Naive thymus-derived CD4-positive, alpha-beta T cell (primary cell): Measurements from ENCODE around the gene TRIM61. TPM values are rescaled to one million over a fixed set of nuclear protein-coding genes. Genes with fewer than 3 reads are reported as not detected.
"Not testable (repeated sequence)": the region's sequence is repeated elsewhere in the genome, so short reads cannot be mapped to it uniquely, and the experiment has no call there.

Experiments used
- ATAC-seq: fragments of 150-1000 bp; cut with Tn5 transposase; 2 replicates; pipeline ENCODE4 v1.10.0; 2021; ENCODE audit warnings: mild to moderate bottlenecking, moderate library complexity
- CTCF ChIA-PET: fragments of 350-600 bp; sonication (Branson Sonifier 250); formaldehyde crosslinking; loops from one replicate; lab custom pipeline; 2021; ENCODE audit warnings: antibody characterized with exemption; lab: Charles Lee
- POLR2A ChIA-PET: fragments of 350-600 bp; sonication (Branson Sonifier 250); formaldehyde crosslinking; loops from one replicate; lab custom pipeline; 2021; ENCODE audit warnings: antibody characterized with exemption, inconsistent platforms; lab: Charles Lee
- DNase-seq, 9 donors: peaks; one replicate each; pipeline versions ENCODE4 v3.0.0 to v3.0.0-alpha.2; 2020 to 2022; ENCODE audit warnings: mixed read lengths in 1 of 9
- H3K27ac ChIP-seq: one replicate; pipeline ENCODE4 v1.7.0; 2013; ENCODE audit warnings: mild to moderate bottlenecking, low read depth, low read length, moderate library complexity
- H3K27me3 ChIP-seq, 2 donors: one replicate each; pipeline ENCODE4 v1.7.0; 2013; ENCODE audit warnings: low read length in 2 of 2, mild to moderate bottlenecking in 2 of 2, moderate library complexity in 2 of 2; ENCODE audit not compliant: control insufficient read depth in 2 of 2, insufficient read depth in 2 of 2
- H3K36me3 ChIP-seq, 3 experiments: 1 replicate in 2 of 3; 2 replicates in 1 of 3; pipeline ENCODE4 v1.7.0; 2013; ENCODE audit warnings: low read length in 3 of 3, mild to moderate bottlenecking in 3 of 3, moderate library complexity in 1 of 3; ENCODE audit not compliant: insufficient read depth in 3 of 3, control insufficient read depth in 2 of 3
- H3K4me1 ChIP-seq, 2 donors: one replicate each; pipeline ENCODE4 v1.7.0; 2013; ENCODE audit warnings: low read length in 2 of 2, mild to moderate bottlenecking in 2 of 2, moderate library complexity in 1 of 2; ENCODE audit not compliant: control insufficient read depth in 2 of 2, insufficient read depth in 2 of 2
- H3K4me3 ChIP-seq: 2 replicates; pipeline ENCODE4 v1.7.0; 2013; ENCODE audit warnings: mild to moderate bottlenecking, low read length
- H3K9me3 ChIP-seq, 3 experiments: 1 replicate in 2 of 3; 2 replicates in 1 of 3; pipeline ENCODE4 v1.7.0; 2013; ENCODE audit warnings: low read length in 3 of 3; ENCODE audit not compliant: control insufficient read depth in 2 of 3
- H3K27ac Mint-ChIP-seq, 9 donors: one replicate each; pipeline ENCODE4 v1.8.0; 2020 to 2022; ENCODE audit warnings: mixed read lengths in 9 of 9, mild to moderate bottlenecking in 8 of 9, moderate library complexity in 5 of 9, inconsistent platforms in 2 of 9
- H3K27me3 Mint-ChIP-seq, 5 donors: one replicate each; pipeline ENCODE4 v1.8.0; 2021 to 2022; ENCODE audit warnings: mixed read lengths in 5 of 5, mild to moderate bottlenecking in 1 of 5
- H3K36me3 Mint-ChIP-seq, 5 donors: one replicate each; pipeline ENCODE4 v1.8.0; 2020 to 2022; ENCODE audit warnings: mixed read lengths in 5 of 5, mild to moderate bottlenecking in 3 of 5, inconsistent platforms in 1 of 5
- H3K4me1 Mint-ChIP-seq, 7 donors: one replicate each; pipeline ENCODE4 v1.8.0; 2020 to 2022; ENCODE audit warnings: mixed read lengths in 7 of 7, mild to moderate bottlenecking in 3 of 7, inconsistent platforms in 1 of 7
- H3K4me3 Mint-ChIP-seq, 10 donors: one replicate each; pipeline ENCODE4 v1.8.0; 2020 to 2022; ENCODE audit warnings: mild to moderate bottlenecking in 10 of 10, mixed read lengths in 10 of 10, moderate library complexity in 6 of 10, inconsistent platforms in 2 of 10
- H3K9me3 Mint-ChIP-seq, 11 donors: one replicate each; pipeline ENCODE4 v1.8.0; 2020 to 2022; ENCODE audit warnings: mixed read lengths in 11 of 11, mild to moderate bottlenecking in 4 of 11, inconsistent platforms in 1 of 11, moderate library complexity in 1 of 11
- intact Hi-C, 2 donors: fragments of 100-400 bp; cut with micrococcal nuclease; formaldehyde crosslinking; loops; one replicate each; pipeline ENCODE4 v1.15.1; 2023
- polyA plus RNA-seq, 2 donors: library from polyadenylated mRNA; unstranded; fragments of 300-500 nt; fragmentation: Illumina TruSeq; gene quantifications; one replicate each; pipeline ENCODE4 v1.2.3, GENCODE V29; 2021
- total RNA-seq, 6 experiments: library from RNA in 5 of 6; stranded (reverse) in 5 of 6; gene quantifications; 1 replicate in 5 of 6; 2 replicates in 1 of 6; pipeline ENCODE4 v1.2.3 and lab custom pipeline; 2021 to 2026

TRIM61 gene
- total and polyA plus RNA-seq, 7 experiments from 2014 or later = 0.34 to 4.0 (median 1.1) TPM

DNA sequence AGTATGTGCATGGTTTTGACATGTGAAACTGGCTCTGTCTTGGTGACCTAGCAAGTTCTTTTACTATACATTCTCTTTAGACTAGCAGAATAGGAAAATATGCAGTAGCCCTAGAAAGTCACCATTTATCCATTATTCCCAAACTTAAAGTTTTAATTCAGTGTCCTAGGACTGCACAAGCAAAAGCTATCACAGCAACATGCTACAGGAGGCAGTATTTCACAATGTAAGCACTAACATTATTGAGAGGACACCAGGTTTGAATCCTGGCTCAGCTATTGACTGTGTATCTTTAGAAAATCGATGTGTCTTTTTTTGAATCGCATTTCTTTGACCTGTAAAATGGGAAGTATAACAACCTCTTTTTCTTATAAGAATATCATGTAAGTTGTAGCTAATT, 5.5 kb downstream of the TRIM61 start:
- H3K27me3 ChIP-seq, DNase-seq, H3K4me3 ChIP-seq, H3K4me1 ChIP-seq, H3K36me3 ChIP-seq, ATAC-seq, intact Hi-C loops, H3K9me3 ChIP-seq, CTCF ChIA-PET, POLR2A ChIA-PET, H3K27ac Mint-ChIP-seq, H3K27me3 Mint-ChIP-seq, H3K27ac ChIP-seq, H3K4me3 Mint-ChIP-seq: not testable (repeated sequence)
- Mint-ChIP-seq H3K4me1 (peaks cover under 1 to 27% (median 7%) of the 10 kb centered on the region in 7 donors), H3K9me3 (peaks cover 0 to 24% (median 0%) of the 10 kb centered on the region in 11 donors), H3K36me3 (peaks cover under 1 to 44% (median 14%) of the 10 kb centered on the region in 5 donors)

- Histone ChIP-seq H3K4me1 (no peaks in the 10 kb centered on the region), H3K27me3 (no peaks in the 10 kb centered on the region), H3K9me3 (peaks cover 0 to 3% (median 0%) of the 10 kb centered on the region in 3 experiments), H3K36me3 (no peaks in the 10 kb centered on the region), H3K4me3 (no peak overlapping the region), H3K27ac (no peak overlapping the region)
- ATAC-seq = no peak
- no peak overlapping the region for H3K4me3 Mint-ChIP-seq
- H3K4me1 Mint-ChIP-seq = peaks cover 11 to 28% (median 19%) of the 10 kb centered on the region in 7 donors
- H3K27me3 Mint-ChIP-seq = peaks cover 0 to 16% (median 7%) of the 10 kb centered on the region in 5 donors
- ChIA-PET CTCF (no interaction called here), POLR2A (no interaction called here)
- peaks cover 3 to 59% (median 24%) of the 10 kb centered on the region in 11 donors for H3K9me3 Mint-ChIP-seq
- DNase-seq = no peak
- H3K27ac Mint-ChIP-seq = no peak overlapping the region
- intact Hi-C loops = loop anchor here in 1 of 2 donors (5.0 to 10.0 kb wide), 2 partner anchors 137 to 365 kb away; partner anchors contain the start of gene MSMO1
- H3K36me3 Mint-ChIP-seq = peaks cover 4 to 24% (median 13%) of the 10 kb centered on the region in 5 donors
Observed at GRCh38 chr4:164959896-164960295, 17.6 kb downstream of the TRIM61 start.

- H3K27ac Mint-ChIP-seq, H3K4me3 Mint-ChIP-seq, H3K9me3 ChIP-seq, DNase-seq, H3K27ac ChIP-seq, CTCF ChIA-PET, H3K4me1 ChIP-seq, H3K27me3 ChIP-seq, H3K4me3 ChIP-seq, ATAC-seq, POLR2A ChIA-PET, H3K36me3 ChIP-seq: not testable (repeated sequence)
- peaks cover 4 to 24% (median 13%) of the 10 kb centered on the region in 5 donors for H3K36me3 Mint-ChIP-seq
- peaks cover 0 to 14% (median 5%) of the 10 kb centered on the region in 5 donors for H3K27me3 Mint-ChIP-seq
- intact Hi-C loops = loop anchor here in 1 of 2 donors (5.0 to 10.0 kb wide), 2 partner anchors 138 to 365 kb away; partner anchors contain the start of gene MSMO1
- H3K4me1 Mint-ChIP-seq = peaks cover 11 to 28% (median 19%) of the 10 kb centered on the region in 7 donors
- H3K9me3 Mint-ChIP-seq = peaks cover 3 to 56% (median 24%) of the 10 kb centered on the region in 11 donors
Observed at GRCh38 chr4:164959421-164959820, 18.0 kb downstream of the TRIM61 start.

GRCh38 chr4:164956766-164957643, 20.5 kb downstream of the TRIM61 start:
- H3K27ac ChIP-seq = no peak overlapping the region
- no peaks in the 10 kb centered on the region for H3K36me3 ChIP-seq
- Mint-ChIP-seq H3K27ac (peak overlapping the region; percentile 70 to 88 (median 81)), H3K36me3 (peaks cover 4 to 24% (median 13%) of the 10 kb centered on the region in 5 donors), H3K27me3 (peaks cover 7 to 21% (median 12%) of the 10 kb centered on the region in 5 donors), H3K4me1 (peaks cover 11 to 28% (median 21%) of the 10 kb centered on the region in 7 donors), H3K9me3 (peaks cover 3 to 48% (median 22%) of the 10 kb centered on the region in 11 donors), H3K4me3 (peak overlapping the region; percentile 79 to 94 (median 91))
- POLR2A ChIA-PET = interaction anchor here (1.1 kb wide), 1 partner anchor 20 kb away, joined by 4 read pairs; the partner anchor contains the start of gene TRIM61
- H3K4me3 ChIP-seq = peak overlapping the region; percentile 69
- peaks cover 0 to 3% (median 0%) of the 10 kb centered on the region in 3 experiments for H3K9me3 ChIP-seq
- no peaks in the 10 kb centered on the region for H3K4me1 ChIP-seq
- DNase-seq = peak; percentile 41 to 78 (median 59)
- no peaks in the 10 kb centered on the region for H3K27me3 ChIP-seq
- intact Hi-C loops = loop anchor here (1.0 to 10.0 kb wide), 8 partner anchors 20 to 1462 kb away; partner anchors contain the start of genes MSMO1 (in 2 of the 2), TMA16 (in 2 of the 2), TMEM192 (in 2 of the 2) and TRIM61 (in 2 of the 2)
- ATAC-seq = peak; percentile 96
- CTCF ChIA-PET = no interaction called here

- intact Hi-C loops = loop anchor here in 1 of 2 donors (5.0 to 10.0 kb wide), 2 partner anchors 142 to 370 kb away; partner anchors contain the start of gene MSMO1
- H3K9me3 Mint-ChIP-seq = peaks cover 3 to 34% (median 17%) of the 10 kb centered on the region in 11 donors
- CTCF ChIA-PET = interaction anchor here (0.7 kb wide), 1 partner anchor 232 kb away, joined by 3 read pairs; no protein-coding TSS in a partner anchor
Observed at GRCh38 chr4:164955107-164955805, 22.2 kb downstream of the TRIM61 start.

DNA sequence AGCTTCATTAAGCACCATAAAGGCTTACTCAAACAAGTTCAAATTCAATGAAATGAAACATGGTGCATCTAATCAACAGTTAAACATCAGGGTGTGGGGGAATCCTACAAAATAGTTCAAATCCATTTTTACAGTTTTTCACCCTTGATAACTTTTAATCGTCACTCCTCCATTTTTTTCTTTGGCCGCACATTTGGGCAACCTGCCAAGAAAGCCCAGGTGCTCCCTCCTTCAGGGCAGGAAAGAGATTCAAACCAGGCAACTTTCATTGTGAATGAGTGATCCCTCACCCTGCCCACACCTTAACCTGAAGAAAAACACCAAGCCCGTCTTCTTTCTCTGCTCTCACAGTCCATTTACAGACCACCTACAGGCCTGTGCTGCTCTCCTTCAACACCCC, 24.9 kb downstream of the TRIM61 start:
- no peaks in the 10 kb centered on the region for H3K36me3 ChIP-seq
- H3K36me3 Mint-ChIP-seq = peaks cover 0 to 9% (median 4%) of the 10 kb centered on the region in 5 donors
- H3K4me1 Mint-ChIP-seq = peaks cover 11 to 20% (median 16%) of the 10 kb centered on the region in 7 donors
- H3K9me3 ChIP-seq = no peaks in the 10 kb centered on the region
- CTCF ChIA-PET = no interaction called here
- no peak overlapping the region for H3K27ac ChIP-seq
- peaks cover 21 to 50% (median 35%) of the 10 kb centered on the region in 5 donors for H3K27me3 Mint-ChIP-seq
- H3K4me3 Mint-ChIP-seq = no peak overlapping the region
- no peaks in the 10 kb centered on the region for H3K4me1 ChIP-seq
- H3K4me3 ChIP-seq = no peak overlapping the region
- DNase-seq (no peak), ATAC-seq (no peak)
- H3K27ac Mint-ChIP-seq = no peak overlapping the region
- POLR2A ChIA-PET = no interaction called here
- H3K9me3 Mint-ChIP-seq = peaks cover 2 to 12% (median 6%) of the 10 kb centered on the region in 11 donors
- H3K27me3 ChIP-seq = no peaks in the 10 kb centered on the region
- intact Hi-C loops = loop anchor here in 1 of 2 donors (10.0 kb wide), 1 partner anchor 372 kb away; the partner anchor contains the start of gene MSMO1

More at GRCh38 chr4:164955107-164955805, 22.2 kb downstream of the TRIM61 start:
- no peak overlapping the region for H3K27ac ChIP-seq
- H3K27me3 ChIP-seq = no peaks in the 10 kb centered on the region
- ATAC-seq (no peak), DNase-seq (no peak)
- Mint-ChIP-seq H3K27ac (peak overlapping the region in 1 of 9 donors; percentile 83), H3K4me1 (peaks cover 11 to 28% (median 21%) of the 10 kb centered on the region in 7 donors), H3K27me3 (peaks cover 7 to 32% (median 17%) of the 10 kb centered on the region in 5 donors), H3K36me3 (peaks cover 4 to 21% (median 13%) of the 10 kb centered on the region in 5 donors), H3K4me3 (peak overlapping the region in 8 of 10 donors; percentile 47 to 93 (median 72))
- no peaks in the 10 kb centered on the region for H3K9me3 ChIP-seq
- no peak overlapping the region for H3K4me3 ChIP-seq
- no peaks in the 10 kb centered on the region for H3K4me1 ChIP-seq
- POLR2A ChIA-PET = no interaction called here
- H3K36me3 ChIP-seq = no peaks in the 10 kb centered on the region
